Liver (tissue), 3 donors: ENCODE data around the gene CD226.

Experiments used
- CTCF ChIP-seq: fragments of 150-350 bp; IDR thresholded peaks from 2 replicates; pipeline ENCODE4 v1.5.1; 2017; ENCODE audit warnings: improper control_type of control experiment, low read depth, low read length; ENCODE audit not compliant: missing input control
- RXRA ChIP-seq, 2 donors: IDR thresholded peaks; 2 replicates each; pipeline ENCODE4 v1.6.1; 2017 to 2018; ENCODE audit warnings: antibody characterized with exemption in 2 of 2, mild to moderate bottlenecking in 1 of 2
- SP1 ChIP-seq: IDR thresholded peaks from 2 replicates; pipeline ENCODE4 v1.6.1; 2018; ENCODE audit warnings: antibody characterized with exemption, mild to moderate bottlenecking
- YY1 ChIP-seq: IDR thresholded peaks from 2 replicates; pipeline ENCODE4 v1.6.1; 2016; ENCODE audit warnings: antibody characterized with exemption, mild to moderate bottlenecking
- ZBTB33 ChIP-seq: IDR thresholded peaks from 2 replicates; pipeline ENCODE4 v1.6.1; 2016; ENCODE audit warnings: antibody characterized with exemption
- TF ChIP-seq, protein P1 (sequence below): IDR thresholded peaks from 2 replicates; pipeline ENCODE4 v1.6.1; 2016; ENCODE audit warnings: antibody characterized with exemption, mild to moderate bottlenecking
- donor health status: healthy.
- donor health status: healthy.

DNA sequence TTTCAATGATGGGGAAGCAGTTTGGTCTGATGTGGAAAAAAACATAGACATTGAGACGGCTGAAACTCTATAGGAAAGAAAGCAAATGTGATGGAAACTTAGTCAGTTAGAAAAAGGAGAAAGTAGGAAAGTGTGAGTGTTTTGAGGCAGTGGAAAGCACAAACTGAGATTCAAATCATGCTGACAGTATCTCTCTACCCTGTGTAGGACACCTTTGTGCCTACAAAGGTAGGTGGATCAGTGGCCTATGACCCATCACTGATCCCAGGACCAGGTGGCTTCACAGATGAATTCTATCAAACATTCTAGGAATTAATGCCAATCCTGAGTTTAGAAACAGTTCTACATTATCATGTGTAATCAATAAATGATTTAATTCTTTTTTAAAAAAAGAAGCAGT is 57.1 kb downstream of the CD226 start:
- TF ChIP-seq SP1 (no peak), RXRA (IDR thresholded peaks at IDR 0.05) (no peak), CTCF (no peak), ZBTB33 (no peak), YY1 (no peak)
- TF ChIP-seq, protein P1, sequence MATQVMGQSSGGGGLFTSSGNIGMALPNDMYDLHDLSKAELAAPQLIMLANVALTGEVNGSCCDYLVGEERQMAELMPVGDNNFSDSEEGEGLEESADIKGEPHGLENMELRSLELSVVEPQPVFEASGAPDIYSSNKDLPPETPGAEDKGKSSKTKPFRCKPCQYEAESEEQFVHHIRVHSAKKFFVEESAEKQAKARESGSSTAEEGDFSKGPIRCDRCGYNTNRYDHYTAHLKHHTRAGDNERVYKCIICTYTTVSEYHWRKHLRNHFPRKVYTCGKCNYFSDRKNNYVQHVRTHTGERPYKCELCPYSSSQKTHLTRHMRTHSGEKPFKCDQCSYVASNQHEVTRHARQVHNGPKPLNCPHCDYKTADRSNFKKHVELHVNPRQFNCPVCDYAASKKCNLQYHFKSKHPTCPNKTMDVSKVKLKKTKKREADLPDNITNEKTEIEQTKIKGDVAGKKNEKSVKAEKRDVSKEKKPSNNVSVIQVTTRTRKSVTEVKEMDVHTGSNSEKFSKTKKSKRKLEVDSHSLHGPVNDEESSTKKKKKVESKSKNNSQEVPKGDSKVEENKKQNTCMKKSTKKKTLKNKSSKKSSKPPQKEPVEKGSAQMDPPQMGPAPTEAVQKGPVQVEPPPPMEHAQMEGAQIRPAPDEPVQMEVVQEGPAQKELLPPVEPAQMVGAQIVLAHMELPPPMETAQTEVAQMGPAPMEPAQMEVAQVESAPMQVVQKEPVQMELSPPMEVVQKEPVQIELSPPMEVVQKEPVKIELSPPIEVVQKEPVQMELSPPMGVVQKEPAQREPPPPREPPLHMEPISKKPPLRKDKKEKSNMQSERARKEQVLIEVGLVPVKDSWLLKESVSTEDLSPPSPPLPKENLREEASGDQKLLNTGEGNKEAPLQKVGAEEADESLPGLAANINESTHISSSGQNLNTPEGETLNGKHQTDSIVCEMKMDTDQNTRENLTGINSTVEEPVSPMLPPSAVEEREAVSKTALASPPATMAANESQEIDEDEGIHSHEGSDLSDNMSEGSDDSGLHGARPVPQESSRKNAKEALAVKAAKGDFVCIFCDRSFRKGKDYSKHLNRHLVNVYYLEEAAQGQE, result no peak
